K562 (cell line): ENCODE measurements around the gene RAB6B. TPM values are rescaled to one million over a fixed set of nuclear protein-coding genes. Genes with fewer than 3 reads are reported as not detected.

ENCODE experiments used
- ATAC-seq: fragments of 200-7000 bp; cut with Tn5 transposase; 3 replicates; pipeline ENCODE4 v1.9.1; 2020; ENCODE audit warnings: moderate library complexity
- BruUV-seq: library from RNA; stranded (reverse); fragments of 400-500 nt; replicated peaks from 2 replicates; lab custom pipeline; 2021; lab: Mats Ljungman, UMichigan
- CTCF ChIA-PET: fragments of 300-600 bp; formaldehyde crosslinking; extraction: SDS; loops from one replicate; lab custom pipeline; 2021; ENCODE audit warnings: low intra/inter-chr PET ratio; lab: Yijun Ruan, JAX
- POLR2A ChIA-PET: fragments of 300-600, 350-650 bp; sonication (Branson Sonifier 250); formaldehyde crosslinking; extraction: SDS; loops from one replicate; lab custom pipeline; 2021; ENCODE audit warnings: antibody characterized with exemption, inconsistent platforms; lab: Yijun Ruan, JAX
- DNase-seq, 4 experiments: peaks; one replicate each; pipeline versions ENCODE4 v3.0.0 to v3.0.0-alpha.2; 2011 to 2018; ENCODE audit warnings: low spot score in 3 of 4, mixed read lengths in 3 of 4; ENCODE audit errors: extremely low read depth in 1 of 4
- FAIRE-seq: peaks from 2 replicates; lab custom pipeline; 2011; peaks lifted over from hg19 to GRCh38; lab: Jason Lieb, UNC
- H2AFZ ChIP-seq: 2 replicates; pipeline ENCODE4 v1.6.0; 2011; ENCODE audit warnings: low read depth, low read length, control low read depth, inconsistent platforms
- H3K27ac ChIP-seq: fragments of 200-600 bp; 3 replicates; pipeline ENCODE4 v1.8.0; 2011; ENCODE audit warnings: low read depth, mild to moderate bottlenecking, control low read depth, inconsistent platforms, low read length, moderate library complexity, mixed read lengths; ENCODE audit errors: extremely low read depth
- H3K27me3 ChIP-seq, 2 experiments: fragments of 300-600 bp in 1 of 2; 2 replicates in 1 of 2; 3 replicates in 1 of 2; pipeline versions ENCODE4 v1.6.0 to v1.8.0; 2011; ENCODE audit warnings: inconsistent platforms in 2 of 2, low read length in 2 of 2, mild to moderate bottlenecking in 1 of 2, mixed read lengths in 1 of 2, moderate library complexity in 1 of 2; ENCODE audit not compliant: control insufficient read depth in 2 of 2, insufficient read depth in 2 of 2
- H3K36me3 ChIP-seq: fragments of 300-600 bp; 3 replicates; pipeline ENCODE4 v1.8.0; 2011; ENCODE audit warnings: mild to moderate bottlenecking, low read length, inconsistent platforms; ENCODE audit not compliant: control insufficient read depth, insufficient read depth
- H3K4me1 ChIP-seq, 2 experiments: fragments of 200-600 bp in 1 of 2; replicated peaks in 1 of 2; 2 replicates in 1 of 2; 3 replicates in 1 of 2; pipeline versions ENCODE4 v1.5.1 to v1.8.0; 2011; ENCODE audit warnings: inconsistent platforms in 2 of 2, low read length in 2 of 2, mild to moderate bottlenecking in 1 of 2, mixed read lengths in 1 of 2, moderate library complexity in 1 of 2; ENCODE audit not compliant: control insufficient read depth in 2 of 2, insufficient read depth in 2 of 2
- H3K4me2 ChIP-seq: 2 replicates; pipeline ENCODE4 v1.6.1; 2011; ENCODE audit warnings: low read length, control low read depth, inconsistent platforms, mixed read lengths; ENCODE audit not compliant: insufficient read depth
- H3K4me3 ChIP-seq: fragments of 200-600 bp; sonication (generic), shearing (Covaris generic); 2 replicates; pipeline ENCODE4 v1.5.1; 2016; ENCODE audit warnings: control low read depth, inconsistent platforms
- H3K79me2 ChIP-seq: fragments of 200-600 bp; 3 replicates; pipeline ENCODE4 v1.8.0; 2011; ENCODE audit warnings: low read length, inconsistent platforms; ENCODE audit not compliant: control insufficient read depth, insufficient read depth
- H3K9ac ChIP-seq, 2 experiments: 2 replicates each; pipeline versions ENCODE4 v1.6.0 to v1.6.1; 2011; ENCODE audit warnings: low read depth in 2 of 2, low read length in 2 of 2, control low read depth in 1 of 2, inconsistent platforms in 1 of 2, mild to moderate bottlenecking in 1 of 2, mixed read lengths in 1 of 2; ENCODE audit not compliant: insufficient read depth in 1 of 2
- H3K9me1 ChIP-seq: one replicate; pipeline ENCODE4 v1.6.0; 2011; ENCODE audit warnings: inconsistent platforms, mild to moderate bottlenecking, low read length, moderate library complexity; ENCODE audit not compliant: control insufficient read depth, insufficient read depth
- H3K9me3 ChIP-seq: replicated peaks from 2 replicates; pipeline ENCODE4 v1.5.1; 2011; ENCODE audit warnings: low read depth, low read length, inconsistent platforms; ENCODE audit not compliant: control insufficient read depth, insufficient read depth
- H4K20me1 ChIP-seq: replicated peaks from 2 replicates; pipeline ENCODE4 v1.6.1; 2011; ENCODE audit warnings: low read length, inconsistent platforms, mixed read lengths; ENCODE audit not compliant: control insufficient read depth, insufficient read depth
- DDX20 ChIP-seq: fragments of 450-650 bp; IDR thresholded peaks from 2 replicates; pipeline ENCODE4 v1.6.1; 2016; ENCODE audit warnings: missing genetic modification characterization, low read depth, mild to moderate bottlenecking, missing compliant biosample characterization, moderate library complexity
- ERF ChIP-seq: fragments of 450-650 bp; formaldehyde crosslinking; IDR thresholded peaks from 2 replicates; pipeline ENCODE4 v1.4.0; 2020; ENCODE audit warnings: mild to moderate bottlenecking, mixed read lengths
- ESRRB ChIP-seq: fragments of 250-450 bp; sonication (Bioruptor Pico); IDR thresholded peaks from 2 replicates; pipeline ENCODE4 v1.5.0; 2020; ENCODE audit warnings: mild to moderate bottlenecking, moderate library complexity, borderline replicate concordance
- KDM4B ChIP-seq, 2 experiments: fragments of 450-650 bp in 1 of 2; sonication (generic) in 1 of 2; IDR thresholded peaks; 2 replicates each; pipeline ENCODE4 v1.6.1; 2016 to 2017; ENCODE audit warnings: borderline replicate concordance in 2 of 2, antibody characterized with exemption in 1 of 2, low read depth in 1 of 2, mild to moderate bottlenecking in 1 of 2
- MCM2 ChIP-seq: fragments of 450-650 bp; IDR thresholded peaks from 2 replicates; pipeline ENCODE4 v1.6.1; 2017; ENCODE audit warnings: low read depth, mild to moderate bottlenecking
- MED1 ChIP-seq: sonication (generic); formaldehyde crosslinking; IDR thresholded peaks from 2 replicates; pipeline ENCODE4 v1.8.1; 2023; ENCODE audit warnings: missing genetic modification reagents, borderline replicate concordance
- MTA1 ChIP-seq: fragments of 450-650 bp; IDR thresholded peaks from 2 replicates; pipeline ENCODE4 v1.6.1; 2017; ENCODE audit warnings: borderline replicate concordance
- NELFE ChIP-seq: IDR thresholded peaks from 2 replicates; pipeline ENCODE4 v1.6.1; 2011; ENCODE audit warnings: mild to moderate bottlenecking; ENCODE audit not compliant: insufficient read depth, insufficient read length
- SMC3 ChIP-seq: conservative IDR thresholded peaks from 2 replicates; pipeline ENCODE4 v1.6.1; 2011; ENCODE audit warnings: low read depth, low read length, improper control_type of control experiment; ENCODE audit not compliant: insufficient read depth
- ZBTB1 ChIP-seq: sonication (generic); formaldehyde crosslinking; IDR thresholded peaks from 2 replicates; pipeline ENCODE4 v1.8.1; 2023; ENCODE audit warnings: missing genetic modification reagents, low read depth, mild to moderate bottlenecking, borderline replicate concordance
- ZNF143 ChIP-seq: sonication (generic); formaldehyde crosslinking; IDR thresholded peaks from 2 replicates; pipeline ENCODE4 v1.9.0; 2022; ENCODE audit warnings: mild to moderate bottlenecking, missing genetic modification reagents
- ZNF23 ChIP-seq: fragments of 250-450 bp; sonication (Bioruptor Pico); IDR thresholded peaks from 2 replicates; pipeline ENCODE4 v1.4.0; 2020; ENCODE audit warnings: mild to moderate bottlenecking
- ZNF75A ChIP-seq: fragments of 450-650 bp; formaldehyde crosslinking; IDR thresholded peaks from 2 replicates; pipeline ENCODE4 v1.4.0; 2020; ENCODE audit warnings: mild to moderate bottlenecking
- WGBS: fragments of 100-300 bp; shearing (Covaris generic); methylation state at CpG from one replicate; pipeline ENCODE4 v1.1.6; 2016; ENCODE audit warnings: low coverage, mixed read lengths; ENCODE audit not compliant: insufficient coverage; ENCODE audit errors: missing lambda C conversion rate; 5-methylcytosine and 5-hydroxymethylcytosine counted together
- in situ Hi-C: fragments of 300-500 bp; cut with MboI; formaldehyde crosslinking; loops from 4 replicates; pipeline ENCODE4 v1.15.0; 2018; ENCODE audit warnings: inconsistent platforms, mixed read lengths
- intact Hi-C: fragments of 100-400 bp; cut with micrococcal nuclease; formaldehyde crosslinking; loops from 2 replicates; pipeline ENCODE4 v1.14.2; 2022
- polyA plus RNA-seq, 8 experiments: library from polyadenylated mRNA; depleted of rRNA in 4 of 8; stranded (reverse) in 5 of 8; unstranded in 3 of 8; fragments of >200 nt; fragmentation: Nextera tagmentation in 2 of 8; fragmentation: Illumina TruSeq in 1 of 8; extraction: Ambion mirVana in 2 of 8; extraction: Trizol in 1 of 8; gene quantifications; 2 replicates each; pipeline versions ENCODE4 v1.2.1 to v1.2.3, GENCODE V29; 2011 to 2014; ENCODE audit warnings: inconsistent platforms in 1 of 8, missing spikeins in 1 of 8
- total RNA-seq, 7 experiments: library from RNA; depleted of rRNA in 6 of 7; stranded (reverse); fragments of >200 nt in 6 of 7; fragmentation: Illumina TruSeq in 2 of 7; extraction: Trizol in 2 of 7; gene quantifications; 2 replicates each; pipeline versions ENCODE4 v1.2.1 to v1.2.3, GENCODE V29; 2011 to 2021; ENCODE audit warnings: low replicate concordance in 1 of 7
- TF ChIP-seq, protein P1 (sequence below): IDR thresholded peaks from 2 replicates; pipeline ENCODE4 v1.6.1; 2016; ENCODE audit warnings: missing genetic modification characterization, missing compliant biosample characterization
- TF ChIP-seq, protein P2 (sequence below): sonication (generic); IDR thresholded peaks from 2 replicates; pipeline ENCODE4 v1.6.1; 2016
- TF ChIP-seq, protein P3 (sequence below): fragments of 250-450 bp; sonication (Bioruptor Pico); IDR thresholded peaks from 2 replicates; pipeline ENCODE4 v1.5.0; 2021

RAB6B gene
- total and polyA plus RNA-seq, 9 of the 15 experiments (the other 6 are each of a cell fraction or from before 2014, with no cell fraction given), result 0.60 to 18.1 (median 1.5) TPM

DNA sequence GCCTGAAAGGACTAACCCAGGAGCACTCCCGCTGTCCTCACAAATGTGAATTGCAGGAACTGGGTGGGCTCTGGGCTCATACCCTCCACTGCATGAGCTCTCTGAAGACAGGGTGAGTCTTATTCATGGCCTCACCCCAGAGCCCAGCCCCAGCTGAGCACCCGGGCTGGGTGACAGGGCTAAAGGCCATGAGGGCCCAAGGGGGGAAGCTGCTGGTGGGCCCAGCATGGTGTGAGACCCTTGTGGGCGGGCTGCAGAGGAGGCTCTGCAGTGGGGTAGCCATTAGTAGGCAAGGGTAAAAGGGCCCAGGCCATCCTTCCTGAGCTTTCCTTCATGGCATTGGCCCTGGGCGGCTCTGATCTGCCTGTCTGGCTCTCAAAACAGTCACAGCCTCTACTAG lies 59.7 kb downstream of the RAB6B start:
- no peak overlapping the region for H3K27ac ChIP-seq
- peaks cover 0 to 5% of the 10 kb centered on the region in 2 experiments; a peak in 1 of 5 replicates for H3K4me1 ChIP-seq
- ATAC-seq (no peak), FAIRE-seq (no peak), DNase-seq (no peak)
- no peak for TF ChIP-seq ZBTB1 (CRISPR knock-in tag)
- TF ChIP-seq ZNF75A (CRISPR knock-in tag), result no peak
- TF ChIP-seq, protein P1, sequence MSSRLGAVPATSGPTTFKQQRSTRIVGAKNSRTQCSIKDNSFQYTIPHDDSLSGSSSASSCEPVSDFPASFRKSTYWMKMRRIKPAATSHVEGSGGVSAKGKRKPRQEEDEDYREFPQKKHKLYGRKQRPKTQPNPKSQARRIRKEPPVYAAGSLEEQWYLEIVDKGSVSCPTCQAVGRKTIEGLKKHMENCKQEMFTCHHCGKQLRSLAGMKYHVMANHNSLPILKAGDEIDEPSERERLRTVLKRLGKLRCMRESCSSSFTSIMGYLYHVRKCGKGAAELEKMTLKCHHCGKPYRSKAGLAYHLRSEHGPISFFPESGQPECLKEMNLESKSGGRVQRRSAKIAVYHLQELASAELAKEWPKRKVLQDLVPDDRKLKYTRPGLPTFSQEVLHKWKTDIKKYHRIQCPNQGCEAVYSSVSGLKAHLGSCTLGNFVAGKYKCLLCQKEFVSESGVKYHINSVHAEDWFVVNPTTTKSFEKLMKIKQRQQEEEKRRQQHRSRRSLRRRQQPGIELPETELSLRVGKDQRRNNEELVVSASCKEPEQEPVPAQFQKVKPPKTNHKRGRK (tag), result no peak
- no peak for TF ChIP-seq ZNF23 (CRISPR knock-in tag)
- TF ChIP-seq KDM4B (IDR thresholded peaks at IDR 0.05; ENCODE audit: borderline replicate concordance in 2 of 2, low read depth in 1 of 2), result no peak
- TF ChIP-seq NELFE, result no peak
- TF ChIP-seq, protein P2, sequence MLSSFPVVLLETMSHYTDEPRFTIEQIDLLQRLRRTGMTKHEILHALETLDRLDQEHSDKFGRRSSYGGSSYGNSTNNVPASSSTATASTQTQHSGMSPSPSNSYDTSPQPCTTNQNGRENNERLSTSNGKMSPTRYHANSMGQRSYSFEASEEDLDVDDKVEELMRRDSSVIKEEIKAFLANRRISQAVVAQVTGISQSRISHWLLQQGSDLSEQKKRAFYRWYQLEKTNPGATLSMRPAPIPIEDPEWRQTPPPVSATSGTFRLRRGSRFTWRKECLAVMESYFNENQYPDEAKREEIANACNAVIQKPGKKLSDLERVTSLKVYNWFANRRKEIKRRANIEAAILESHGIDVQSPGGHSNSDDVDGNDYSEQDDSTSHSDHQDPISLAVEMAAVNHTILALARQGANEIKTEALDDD, result no peak
- no peak for TF ChIP-seq ZNF143
- no peak for TF ChIP-seq SMC3
- no peak for TF ChIP-seq MED1
- TF ChIP-seq, protein P3, sequence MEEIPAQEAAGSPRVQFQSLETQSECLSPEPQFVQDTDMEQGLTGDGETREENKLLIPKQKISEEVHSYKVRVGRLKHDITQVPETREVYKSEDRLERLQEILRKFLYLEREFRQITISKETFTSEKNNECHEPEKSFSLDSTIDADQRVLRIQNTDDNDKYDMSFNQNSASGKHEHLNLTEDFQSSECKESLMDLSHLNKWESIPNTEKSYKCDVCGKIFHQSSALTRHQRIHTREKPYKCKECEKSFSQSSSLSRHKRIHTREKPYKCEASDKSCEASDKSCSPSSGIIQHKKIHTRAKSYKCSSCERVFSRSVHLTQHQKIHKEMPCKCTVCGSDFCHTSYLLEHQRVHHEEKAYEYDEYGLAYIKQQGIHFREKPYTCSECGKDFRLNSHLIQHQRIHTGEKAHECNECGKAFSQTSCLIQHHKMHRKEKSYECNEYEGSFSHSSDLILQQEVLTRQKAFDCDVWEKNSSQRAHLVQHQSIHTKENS (CRISPR knock-in tag), result no peak
- TF ChIP-seq MTA1, result no peak
- no peak for TF ChIP-seq MCM2
- TF ChIP-seq ESRRB (CRISPR knock-in tag), result no peak
- TF ChIP-seq ERF (CRISPR knock-in tag), result no peak
- TF ChIP-seq DDX20, result no peak
- ChIA-PET POLR2A (no interaction called here), CTCF (no interaction called here)
- H3K27me3 ChIP-seq, result no peaks in the 10 kb centered on the region
- H3K36me3 ChIP-seq, result no peaks in the 10 kb centered on the region
- BruUV-seq, result no TSS peak
- no peak overlapping the region for H3K9ac ChIP-seq
- WGBS, result 69% methylated on average over 4 of the region's 4 CpGs
- H3K9me1 ChIP-seq, result no peaks in the 10 kb centered on the region
- intact Hi-C loops, result no loop called here
- no peak overlapping the region for H3K4me3 ChIP-seq
- in situ Hi-C loops, result no loop called here
- H2AFZ ChIP-seq, result no peak overlapping the region
- no peak overlapping the region for H3K4me2 ChIP-seq
- no peaks in the 10 kb centered on the region for H4K20me1 ChIP-seq
- no peaks in the 10 kb centered on the region for H3K79me2 ChIP-seq
- H3K9me3 ChIP-seq, result no peaks in the 10 kb centered on the region
